Liver (tissue), 9 donors: ENCODE measurements around the gene KDELR1. TPM values are rescaled to one million over a fixed set of nuclear protein-coding genes. Genes with fewer than 3 reads are reported as not detected.

Experiments used
- DNase-seq: peaks from one replicate; pipeline ENCODE4 v3.0.0-alpha.2; 2017; ENCODE audit warnings: low spot score
- H3K27ac ChIP-seq, 2 donors: one replicate each; pipeline ENCODE4 v1.7.0; 2013; ENCODE audit warnings: inconsistent platforms in 2 of 2, low read length in 2 of 2, control low read depth in 1 of 2, low read depth in 1 of 2, mild to moderate bottlenecking in 1 of 2
- H3K27me3 ChIP-seq, 4 donors: one replicate each; pipeline versions ENCODE4 v1.6.1 to v1.7.0; 2013; ENCODE audit warnings: low read length in 3 of 4, inconsistent platforms in 1 of 4, mild to moderate bottlenecking in 1 of 4, moderate library complexity in 1 of 4; ENCODE audit not compliant: control insufficient read depth in 4 of 4, insufficient read depth in 4 of 4
- H3K36me3 ChIP-seq, 4 donors: one replicate each; pipeline versions ENCODE4 v1.6.1 to v1.7.0; 2013; ENCODE audit warnings: low read length in 3 of 4, mild to moderate bottlenecking in 3 of 4, low read depth in 1 of 4, moderate library complexity in 1 of 4; ENCODE audit not compliant: control insufficient read depth in 4 of 4, insufficient read depth in 3 of 4
- H3K4me1 ChIP-seq, 4 donors: one replicate each; pipeline versions ENCODE4 v1.6.1 to v1.7.0; 2013; ENCODE audit warnings: low read length in 3 of 4, mild to moderate bottlenecking in 3 of 4, moderate library complexity in 1 of 4; ENCODE audit not compliant: control insufficient read depth in 4 of 4, insufficient read depth in 4 of 4
- H3K4me3 ChIP-seq, 3 donors: one replicate each; pipeline versions ENCODE4 v1.6.1 to v1.7.0; 2013; ENCODE audit warnings: low read length in 3 of 3, control low read depth in 1 of 3, low read depth in 1 of 3, mild to moderate bottlenecking in 1 of 3
- H3K9ac ChIP-seq, 2 donors: one replicate each; pipeline ENCODE4 v1.7.0; 2013; ENCODE audit warnings: low read length in 2 of 2, mild to moderate bottlenecking in 2 of 2, moderate library complexity in 2 of 2, control low read depth in 1 of 2, low read depth in 1 of 2
- H3K9me3 ChIP-seq, 4 donors: one replicate each; pipeline versions ENCODE4 v1.6.1 to v1.7.0; 2013; ENCODE audit warnings: low read length in 3 of 4; ENCODE audit not compliant: control insufficient read depth in 4 of 4
- EGR1 ChIP-seq, 2 donors: IDR thresholded peaks; 2 replicates each; pipeline ENCODE4 v1.6.1; 2016 to 2018; ENCODE audit warnings: antibody characterized with exemption in 2 of 2, low read depth in 2 of 2
- FOXA1 ChIP-seq: IDR thresholded peaks from 2 replicates; pipeline ENCODE4 v1.6.1; 2016; ENCODE audit warnings: antibody characterized with exemption
- GABPA ChIP-seq, 2 donors: IDR thresholded peaks in 1 of 2; conservative IDR thresholded peaks in 1 of 2; 2 replicates each; pipeline ENCODE4 v1.6.1; 2016; ENCODE audit warnings: antibody characterized with exemption in 2 of 2, mild to moderate bottlenecking in 1 of 2, moderate library complexity in 1 of 2
- HNF4A ChIP-seq, 2 donors: conservative IDR thresholded peaks; 2 replicates each; pipeline ENCODE4 v1.6.1; 2016; ENCODE audit warnings: antibody characterized with exemption in 2 of 2, mild to moderate bottlenecking in 2 of 2
- HNF4G ChIP-seq: IDR thresholded peaks from 2 replicates; pipeline ENCODE4 v1.6.1; 2016; ENCODE audit warnings: antibody characterized with exemption
- NR2F2 ChIP-seq: IDR thresholded peaks from 2 replicates; pipeline ENCODE4 v1.6.1; 2016; ENCODE audit warnings: antibody characterized with exemption
- RAD21 ChIP-seq, 2 donors: IDR thresholded peaks; 2 replicates each; pipeline ENCODE4 v1.6.1; 2016; ENCODE audit warnings: antibody characterized with exemption in 2 of 2, mild to moderate bottlenecking in 2 of 2
- RXRA ChIP-seq, 2 donors: IDR thresholded peaks; 2 replicates each; pipeline ENCODE4 v1.6.1; 2017 to 2018; ENCODE audit warnings: antibody characterized with exemption in 2 of 2, mild to moderate bottlenecking in 1 of 2
- SP1 ChIP-seq: IDR thresholded peaks from 2 replicates; pipeline ENCODE4 v1.6.1; 2018; ENCODE audit warnings: antibody characterized with exemption, mild to moderate bottlenecking
- TAF1 ChIP-seq: conservative IDR thresholded peaks from 2 replicates; pipeline ENCODE4 v1.6.1; 2016; ENCODE audit warnings: antibody characterized with exemption, mild to moderate bottlenecking
- YY1 ChIP-seq: IDR thresholded peaks from 2 replicates; pipeline ENCODE4 v1.6.1; 2016; ENCODE audit warnings: antibody characterized with exemption, mild to moderate bottlenecking
- WGBS: extraction: QIAGEN DNeasy Blood & Tissue Kit; methylation state at CpG from one replicate; pipeline ENCODE4 v1.1.7; 2013; 5-methylcytosine and 5-hydroxymethylcytosine counted together
- polyA plus RNA-seq, 2 donors: library from polyadenylated mRNA; stranded (reverse) in 1 of 2; unstranded in 1 of 2; fragments of 200-250 nt in 1 of 2; fragments of >200 nt in 1 of 2; fragmentation: Nextera tagmentation in 1 of 2; extraction: Ambion mirVana in 1 of 2; gene quantifications; one replicate each; pipeline versions ENCODE4 v1.2.1 to v1.2.3, GENCODE V29; 2013 to 2015
- total RNA-seq, 2 donors: library from RNA; depleted of rRNA; stranded (reverse); fragments of >200 nt; gene quantifications; one replicate each; pipeline ENCODE4 v1.2.3, GENCODE V29; 2014
- TF ChIP-seq, protein P1 (sequence below): IDR thresholded peaks from 2 replicates; pipeline ENCODE4 v1.6.1; 2016; ENCODE audit warnings: antibody characterized with exemption
- TF ChIP-seq, protein P2 (sequence below): IDR thresholded peaks from 2 replicates; pipeline ENCODE4 v1.6.1; 2016; ENCODE audit warnings: antibody characterized with exemption
- TF ChIP-seq, protein P3 (sequence below): IDR thresholded peaks from 2 replicates; pipeline ENCODE4 v1.6.1; 2016; ENCODE audit warnings: antibody characterized with exemption
- TF ChIP-seq, protein P4 (sequence below): IDR thresholded peaks from 2 replicates; pipeline ENCODE4 v1.6.1; 2016; ENCODE audit warnings: antibody characterized with exemption, mild to moderate bottlenecking
- donor health status: healthy.
- donor health status: healthy.
- donor health status: healthy.
- donor health status: healthy.
- donor health status: healthy.

Gene KDELR1
- total and polyA plus RNA-seq, 4 donors, result 32.3 to 94.9 (median 47.0) TPM

DNA sequence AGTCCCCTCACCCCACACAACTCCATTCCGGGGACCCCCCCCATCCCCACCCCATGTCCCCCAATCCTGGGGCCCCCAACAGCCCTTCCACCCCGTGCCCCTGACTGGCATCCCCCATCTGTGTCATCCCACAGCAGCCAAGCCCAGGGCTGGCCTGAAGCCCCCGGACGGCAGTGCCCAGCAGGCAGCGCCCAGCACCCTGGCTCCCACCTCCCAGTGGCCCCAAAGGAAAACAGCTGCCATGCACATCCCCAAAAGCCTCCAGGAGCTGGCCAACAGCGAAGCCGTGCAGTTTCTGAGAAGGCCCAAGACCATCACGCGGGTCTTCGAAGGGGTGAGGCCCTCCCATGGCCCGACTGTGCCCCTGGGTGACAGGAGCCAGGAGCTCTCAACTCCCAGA lies 25.7 kb downstream of the KDELR1 start:
- Histone ChIP-seq H3K27me3 (no peaks in the 10 kb centered on the region), H3K4me3 (no peak overlapping the region), H3K4me1 (peaks cover 0 to 11% (median 6%) of the 10 kb centered on the region in 4 donors), H3K27ac (no peak overlapping the region), H3K9ac (no peak overlapping the region), H3K9me3 (no peaks in the 10 kb centered on the region), H3K36me3 (peaks cover 0 to 1% (median 0%) of the 10 kb centered on the region in 4 donors)
- TF ChIP-seq HNF4A (conservative IDR thresholded peaks at IDR 0.05), result no peak
- no peak for DNase-seq
- WGBS, result 97% methylated on average over 11 of the region's 11 CpGs

DNA sequence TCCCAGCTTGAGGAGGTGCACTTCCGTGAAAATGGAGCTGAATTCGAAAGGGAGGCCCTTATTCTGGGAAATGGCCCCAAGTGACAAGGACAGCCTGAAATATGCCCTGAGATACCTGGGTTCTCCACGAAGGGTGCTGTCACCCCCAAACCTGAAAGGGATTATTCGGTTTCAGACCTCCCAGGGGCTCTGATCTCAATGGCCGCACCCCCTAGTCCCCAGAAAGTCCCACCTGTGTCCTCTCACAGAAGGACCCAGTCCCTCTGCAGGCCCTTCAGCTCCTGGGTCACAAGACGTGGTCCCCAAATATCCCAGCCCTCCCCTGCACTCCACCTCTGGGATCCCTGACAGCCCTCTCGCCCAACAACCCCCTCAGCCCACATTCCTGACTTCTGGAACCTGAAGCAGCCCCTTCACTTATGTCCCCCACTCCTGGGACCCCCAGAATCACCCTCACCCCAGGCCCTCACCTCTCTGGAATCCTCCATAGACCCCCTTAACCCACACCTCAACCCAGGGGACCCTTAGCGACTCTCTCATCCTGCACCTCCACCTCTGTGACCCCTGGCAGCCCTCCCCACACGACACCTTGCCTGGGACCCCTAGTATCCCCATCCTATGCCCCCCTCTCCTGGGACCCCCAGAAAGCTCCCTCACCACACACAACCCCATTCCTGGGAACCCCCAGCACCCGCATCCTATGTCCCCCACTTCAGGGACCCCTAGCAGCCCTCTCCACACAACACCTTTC lies 26.6 kb downstream of the KDELR1 start:
- Histone ChIP-seq H3K9ac (no peak overlapping the region), H3K36me3 (peaks cover 0 to 3% (median under 1%) of the 10 kb centered on the region in 4 donors), H3K27ac (peak overlapping the region in 1 of 2 donors; percentile 99), H3K4me3 (peak overlapping the region in 1 of 3 donors; percentile 7), H3K9me3 (no peaks in the 10 kb centered on the region), H3K27me3 (no peaks in the 10 kb centered on the region), H3K4me1 (peaks cover 0 to 11% (median 6%) of the 10 kb centered on the region in 4 donors)
- WGBS, result 71% methylated on average over 10 of the region's 10 CpGs
- no peak for DNase-seq
- TF ChIP-seq TAF1, result no peak
- no peak for TF ChIP-seq HNF4G
- TF ChIP-seq RXRA (IDR thresholded peaks at IDR 0.05), result no peak
- TF ChIP-seq, protein P1, sequence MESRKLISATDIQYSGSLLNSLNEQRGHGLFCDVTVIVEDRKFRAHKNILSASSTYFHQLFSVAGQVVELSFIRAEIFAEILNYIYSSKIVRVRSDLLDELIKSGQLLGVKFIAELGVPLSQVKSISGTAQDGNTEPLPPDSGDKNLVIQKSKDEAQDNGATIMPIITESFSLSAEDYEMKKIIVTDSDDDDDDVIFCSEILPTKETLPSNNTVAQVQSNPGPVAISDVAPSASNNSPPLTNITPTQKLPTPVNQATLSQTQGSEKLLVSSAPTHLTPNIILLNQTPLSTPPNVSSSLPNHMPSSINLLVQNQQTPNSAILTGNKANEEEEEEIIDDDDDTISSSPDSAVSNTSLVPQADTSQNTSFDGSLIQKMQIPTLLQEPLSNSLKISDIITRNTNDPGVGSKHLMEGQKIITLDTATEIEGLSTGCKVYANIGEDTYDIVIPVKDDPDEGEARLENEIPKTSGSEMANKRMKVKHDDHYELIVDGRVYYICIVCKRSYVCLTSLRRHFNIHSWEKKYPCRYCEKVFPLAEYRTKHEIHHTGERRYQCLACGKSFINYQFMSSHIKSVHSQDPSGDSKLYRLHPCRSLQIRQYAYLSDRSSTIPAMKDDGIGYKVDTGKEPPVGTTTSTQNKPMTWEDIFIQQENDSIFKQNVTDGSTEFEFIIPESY, result no peak
- TF ChIP-seq HNF4A (conservative IDR thresholded peaks at IDR 0.05), result no peak
- TF ChIP-seq, protein P2, sequence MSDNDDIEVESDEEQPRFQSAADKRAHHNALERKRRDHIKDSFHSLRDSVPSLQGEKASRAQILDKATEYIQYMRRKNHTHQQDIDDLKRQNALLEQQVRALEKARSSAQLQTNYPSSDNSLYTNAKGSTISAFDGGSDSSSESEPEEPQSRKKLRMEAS, result no peak
- TF ChIP-seq, protein P3, sequence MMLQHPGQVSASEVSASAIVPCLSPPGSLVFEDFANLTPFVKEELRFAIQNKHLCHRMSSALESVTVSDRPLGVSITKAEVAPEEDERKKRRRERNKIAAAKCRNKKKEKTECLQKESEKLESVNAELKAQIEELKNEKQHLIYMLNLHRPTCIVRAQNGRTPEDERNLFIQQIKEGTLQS, result no peak
- no peak for TF ChIP-seq NR2F2
- no peak for TF ChIP-seq RAD21 (IDR thresholded peaks at IDR 0.05)

DNA sequence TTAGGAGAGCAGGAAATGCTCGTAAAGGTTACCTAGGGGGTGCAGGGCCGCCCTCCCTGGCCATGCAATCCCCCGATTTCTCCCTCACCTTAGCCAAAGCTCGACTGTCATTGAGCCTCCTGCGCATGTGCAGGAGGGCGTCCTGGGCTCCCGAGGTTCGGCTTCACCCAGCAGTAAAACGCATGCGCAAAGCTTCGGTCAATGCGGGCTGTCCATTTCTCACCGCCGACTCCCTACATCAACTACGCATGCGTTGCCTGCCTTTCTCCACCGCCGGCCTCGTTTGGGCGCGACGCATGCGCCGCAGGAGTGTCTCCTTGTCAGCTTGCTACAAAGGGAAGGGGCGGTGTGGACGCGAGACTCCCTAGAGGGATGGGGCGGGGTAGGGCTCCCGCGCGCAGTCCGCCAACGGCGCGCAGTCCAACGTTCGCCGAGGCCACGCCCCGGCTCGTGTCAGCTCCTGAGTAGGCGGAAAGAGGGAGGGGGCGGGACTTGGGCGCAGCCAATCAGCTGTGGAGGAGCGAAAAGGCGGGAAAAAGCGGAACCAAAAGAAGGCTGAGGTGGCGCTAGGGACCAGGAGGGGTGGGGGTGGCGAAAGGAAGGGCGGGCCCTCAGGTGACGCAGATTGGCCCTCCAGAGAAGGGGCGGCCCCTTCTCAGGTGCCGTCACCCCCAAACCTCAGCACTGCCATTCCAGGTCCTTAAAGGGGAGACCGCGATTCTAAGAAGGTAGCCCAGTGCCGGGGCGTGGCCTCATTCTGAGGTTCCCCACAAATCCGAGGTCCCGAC lies 27.3 kb downstream of the KDELR1 start, which contains the start of the genes SYNGR4 and TMEM143:
Gene SYNGR4 (plus strand): TSS at position 558 of the 788 bp plus-strand sequence. CDS start 1,476 bp downstream, outside the sequence.
Gene TMEM143 (minus strand): TSS at position 131 of the 788 bp plus-strand sequence. CDS start 20 bp downstream, at position 111.
- peak; percentile 97 for DNase-seq
- WGBS, result 2% methylated on average over 59 of the region's 59 CpGs
- Histone ChIP-seq H3K9me3 (no peaks in the 10 kb centered on the region), H3K36me3 (peaks cover 0 to 4% (median under 1%) of the 10 kb centered on the region in 4 donors), H3K27ac (peak within 1 kb of the TSS; percentile 92 to 99), H3K27me3 (no peaks in the 10 kb centered on the region), H3K9ac (peak within 1 kb of the TSS; percentile 84 to 97), H3K4me1 (peaks cover 0 to 11% (median 6%) of the 10 kb centered on the region in 4 donors), H3K4me3 (peak within 1 kb of the TSS; percentile 52 to 85 (median 67))
- TF ChIP-seq, protein P1, result peak; percentile 83
- peak; percentile 82 to 92 for TF ChIP-seq EGR1 (IDR thresholded peaks at IDR 0.05; ENCODE audit: low read depth in 2 of 2)
- TF ChIP-seq FOXA1, result no peak
- TF ChIP-seq SP1, result peak; percentile 93
- TF ChIP-seq, protein P2, result peak; percentile 10
- TF ChIP-seq GABPA (IDR thresholded peaks at IDR 0.05 in 1 of 2, conservative IDR thresholded peaks at IDR 0.05 in 1 of 2), result peak in 1 of 2 donors; percentile 56
- TF ChIP-seq, protein P4, sequence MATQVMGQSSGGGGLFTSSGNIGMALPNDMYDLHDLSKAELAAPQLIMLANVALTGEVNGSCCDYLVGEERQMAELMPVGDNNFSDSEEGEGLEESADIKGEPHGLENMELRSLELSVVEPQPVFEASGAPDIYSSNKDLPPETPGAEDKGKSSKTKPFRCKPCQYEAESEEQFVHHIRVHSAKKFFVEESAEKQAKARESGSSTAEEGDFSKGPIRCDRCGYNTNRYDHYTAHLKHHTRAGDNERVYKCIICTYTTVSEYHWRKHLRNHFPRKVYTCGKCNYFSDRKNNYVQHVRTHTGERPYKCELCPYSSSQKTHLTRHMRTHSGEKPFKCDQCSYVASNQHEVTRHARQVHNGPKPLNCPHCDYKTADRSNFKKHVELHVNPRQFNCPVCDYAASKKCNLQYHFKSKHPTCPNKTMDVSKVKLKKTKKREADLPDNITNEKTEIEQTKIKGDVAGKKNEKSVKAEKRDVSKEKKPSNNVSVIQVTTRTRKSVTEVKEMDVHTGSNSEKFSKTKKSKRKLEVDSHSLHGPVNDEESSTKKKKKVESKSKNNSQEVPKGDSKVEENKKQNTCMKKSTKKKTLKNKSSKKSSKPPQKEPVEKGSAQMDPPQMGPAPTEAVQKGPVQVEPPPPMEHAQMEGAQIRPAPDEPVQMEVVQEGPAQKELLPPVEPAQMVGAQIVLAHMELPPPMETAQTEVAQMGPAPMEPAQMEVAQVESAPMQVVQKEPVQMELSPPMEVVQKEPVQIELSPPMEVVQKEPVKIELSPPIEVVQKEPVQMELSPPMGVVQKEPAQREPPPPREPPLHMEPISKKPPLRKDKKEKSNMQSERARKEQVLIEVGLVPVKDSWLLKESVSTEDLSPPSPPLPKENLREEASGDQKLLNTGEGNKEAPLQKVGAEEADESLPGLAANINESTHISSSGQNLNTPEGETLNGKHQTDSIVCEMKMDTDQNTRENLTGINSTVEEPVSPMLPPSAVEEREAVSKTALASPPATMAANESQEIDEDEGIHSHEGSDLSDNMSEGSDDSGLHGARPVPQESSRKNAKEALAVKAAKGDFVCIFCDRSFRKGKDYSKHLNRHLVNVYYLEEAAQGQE, result peak; percentile 74
- TF ChIP-seq, protein P3, result no peak
- TF ChIP-seq YY1, result peak; percentile 68
- TF ChIP-seq HNF4A (conservative IDR thresholded peaks at IDR 0.05), result peak; percentile 49 to 55
